Measurements from ENCODE around the gene KCNB1.

The KCNB1 gene

GRCh38 chr20:49391404-49392245 is 90.8 kb downstream of the KCNB1 start:
- no peak for DNase-seq (ENCODE audit: low read depth)
- no peak overlapping the region for H3K4me3 ChIP-seq (ENCODE audit: low read depth, low read length)
- TF ChIP-seq, protein P1, sequence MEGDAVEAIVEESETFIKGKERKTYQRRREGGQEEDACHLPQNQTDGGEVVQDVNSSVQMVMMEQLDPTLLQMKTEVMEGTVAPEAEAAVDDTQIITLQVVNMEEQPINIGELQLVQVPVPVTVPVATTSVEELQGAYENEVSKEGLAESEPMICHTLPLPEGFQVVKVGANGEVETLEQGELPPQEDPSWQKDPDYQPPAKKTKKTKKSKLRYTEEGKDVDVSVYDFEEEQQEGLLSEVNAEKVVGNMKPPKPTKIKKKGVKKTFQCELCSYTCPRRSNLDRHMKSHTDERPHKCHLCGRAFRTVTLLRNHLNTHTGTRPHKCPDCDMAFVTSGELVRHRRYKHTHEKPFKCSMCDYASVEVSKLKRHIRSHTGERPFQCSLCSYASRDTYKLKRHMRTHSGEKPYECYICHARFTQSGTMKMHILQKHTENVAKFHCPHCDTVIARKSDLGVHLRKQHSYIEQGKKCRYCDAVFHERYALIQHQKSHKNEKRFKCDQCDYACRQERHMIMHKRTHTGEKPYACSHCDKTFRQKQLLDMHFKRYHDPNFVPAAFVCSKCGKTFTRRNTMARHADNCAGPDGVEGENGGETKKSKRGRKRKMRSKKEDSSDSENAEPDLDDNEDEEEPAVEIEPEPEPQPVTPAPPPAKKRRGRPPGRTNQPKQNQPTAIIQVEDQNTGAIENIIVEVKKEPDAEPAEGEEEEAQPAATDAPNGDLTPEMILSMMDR (IDR thresholded peaks at IDR 0.05; ENCODE audit: control insufficient read depth, extremely low read depth, insufficient read depth): no peak

GRCh38 chr20:49389854-49390253 is 92.6 kb downstream of the KCNB1 start:
- no peak for DNase-seq (ENCODE audit: low read depth)
- TF ChIP-seq, protein P1 (IDR thresholded peaks at IDR 0.05; ENCODE audit: control insufficient read depth, extremely low read depth, insufficient read depth): no peak
- H3K4me3 ChIP-seq (ENCODE audit: low read depth, low read length): no peak overlapping the region

DNA sequence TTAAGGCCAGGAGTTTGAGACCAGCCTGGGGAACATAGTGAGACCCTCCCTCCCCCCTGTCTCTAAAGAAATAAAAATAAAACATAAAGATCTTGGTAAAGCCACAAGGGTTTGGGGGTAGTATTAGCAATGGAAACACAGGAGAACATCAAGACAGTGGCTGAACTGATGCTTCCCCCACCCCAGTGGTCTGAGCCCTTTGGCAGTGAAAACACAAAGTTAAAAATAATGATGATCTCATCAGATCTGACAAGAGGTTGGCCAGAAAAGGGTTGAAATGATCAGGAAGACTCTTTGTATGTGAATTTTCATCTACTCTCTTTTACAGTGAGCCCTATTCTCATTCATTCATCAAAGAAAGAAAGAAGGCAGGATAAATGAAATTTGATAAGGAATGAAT is 93.7 kb downstream of the KCNB1 start:
- TF ChIP-seq, protein P1 (IDR thresholded peaks at IDR 0.05; ENCODE audit: control insufficient read depth, extremely low read depth, insufficient read depth): no peak
- DNase-seq (ENCODE audit: low read depth): no peak
- no peak overlapping the region for H3K4me3 ChIP-seq (ENCODE audit: low read depth, low read length)

GRCh38 chr20:49387581-49387939 is 94.9 kb downstream of the KCNB1 start:
- no peak for DNase-seq (ENCODE audit: low read depth)
- TF ChIP-seq, protein P1 (IDR thresholded peaks at IDR 0.05; ENCODE audit: control insufficient read depth, extremely low read depth, insufficient read depth): no peak
- H3K4me3 ChIP-seq (ENCODE audit: low read depth, low read length): no peak overlapping the region

GRCh38 chr20:49386848-49387580 is 95.5 kb downstream of the KCNB1 start:
- TF ChIP-seq, protein P1 (IDR thresholded peaks at IDR 0.05; ENCODE audit: control insufficient read depth, extremely low read depth, insufficient read depth): no peak
- no peak overlapping the region for H3K4me3 ChIP-seq (ENCODE audit: low read depth, low read length)
- no peak for DNase-seq (ENCODE audit: low read depth)

- no peak for DNase-seq (ENCODE audit: low read depth)
- no peak overlapping the region for H3K4me3 ChIP-seq (ENCODE audit: low read depth, low read length)
- TF ChIP-seq, protein P1 (IDR thresholded peaks at IDR 0.05; ENCODE audit: control insufficient read depth, extremely low read depth, insufficient read depth): no peak
These were observed 97.0 kb downstream of the KCNB1 start for GRCh38 chr20:49385465-49385864.

Data from LNCaP clone FGC (cell line).